NCI-H1694 (cell line): ENCODE data around the gene TMPRSS3.

Experiments
- DNase-seq: peaks from one replicate; lab custom pipeline; 2025; lab: John Stamatoyannopoulos, UW

Gene TMPRSS3

GRCh38 chr21:42395905-42396651, at the start of gene TMPRSS3:
Gene TMPRSS3, minus strand, starts transcription at chr21:42396052. Its CDS starts 635 bp downstream, at chr21:42395417.
- DNase-seq, result no peak

GRCh38 chr21:42445311-42445710, 49.5 kb upstream of the TMPRSS3 start:
- DNase-seq, result no peak

GRCh38 chr21:42444745-42445059, 48.9 kb upstream of the TMPRSS3 start:
- no peak for DNase-seq

GRCh38 chr21:42443876-42444744, 48.3 kb upstream of the TMPRSS3 start:
- no peak for DNase-seq

- DNase-seq, result no peak
These were observed 47.4 kb upstream of the TMPRSS3 start for GRCh38 chr21:42443181-42443785.

GRCh38 chr21:42441963-42442362, 46.1 kb upstream of the TMPRSS3 start:
- no peak for DNase-seq

GRCh38 chr21:42440187-42440792, 44.4 kb upstream of the TMPRSS3 start:
- DNase-seq, result no peak

- DNase-seq, result no peak
These were observed 43.7 kb upstream of the TMPRSS3 start for GRCh38 chr21:42439284-42440186.

- DNase-seq, result no peak
These were observed 42.7 kb upstream of the TMPRSS3 start for GRCh38 chr21:42438316-42439205.

- DNase-seq, result no peak
These were observed 41.9 kb upstream of the TMPRSS3 start for GRCh38 chr21:42437786-42438185.

- DNase-seq, result no peak
These were observed 41.1 kb upstream of the TMPRSS3 start for GRCh38 chr21:42436914-42437313.

GRCh38 chr21:42435833-42436232, 40.0 kb upstream of the TMPRSS3 start:
- no peak for DNase-seq

- DNase-seq, result no peak
These were observed 39.5 kb upstream of the TMPRSS3 start for GRCh38 chr21:42435401-42435800.

GRCh38 chr21:42434884-42435283, 39.0 kb upstream of the TMPRSS3 start:
- no peak for DNase-seq

GRCh38 chr21:42433946-42434551, 38.2 kb upstream of the TMPRSS3 start:
- DNase-seq, result no peak

- DNase-seq, result no peak
These were observed 36.8 kb upstream of the TMPRSS3 start for GRCh38 chr21:42432695-42433094.

- no peak for DNase-seq
These were observed 35.3 kb upstream of the TMPRSS3 start for GRCh38 chr21:42431196-42431595.

GRCh38 chr21:42430521-42430920, 34.7 kb upstream of the TMPRSS3 start:
- no peak for DNase-seq

- no peak for DNase-seq
These were observed 34.0 kb upstream of the TMPRSS3 start for GRCh38 chr21:42429856-42430255.

- DNase-seq, result no peak
These were observed 33.2 kb upstream of the TMPRSS3 start for GRCh38 chr21:42429021-42429420.
